ENCODE data around the gene CDH13. TPM values are rescaled to one million over a fixed set of nuclear protein-coding genes. Genes with fewer than 3 reads are reported as not detected.

CDH13 gene
- total and polyA plus RNA-seq, 9 of the 15 experiments (the other 6 are each of a cell fraction or from before 2014, with no cell fraction given): 0.03 TPM; not detected in 8

DNA sequence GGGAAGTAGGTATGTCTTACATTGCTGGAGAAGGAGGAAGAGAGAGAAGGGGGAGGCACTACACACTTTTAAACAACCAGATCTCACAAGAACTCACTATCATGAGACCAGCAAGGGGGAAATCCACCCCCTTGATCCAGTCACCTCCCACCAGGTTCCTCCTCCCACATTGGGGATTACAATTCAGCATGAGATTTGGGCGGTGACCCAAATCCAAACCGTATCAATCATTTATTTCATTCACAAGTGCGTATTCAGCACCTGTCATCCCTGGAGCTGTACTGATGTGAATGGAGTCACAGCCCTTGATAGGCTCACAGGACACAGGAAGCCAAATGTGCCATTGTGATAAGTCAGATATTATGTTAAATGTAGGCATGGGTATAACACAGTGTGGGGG lies 952.7 kb downstream of the CDH13 start:
- Histone ChIP-seq H3K9me3 (replicated peaks; ENCODE audit: control insufficient read depth, insufficient read depth, low read depth, low read length) (no peaks in the 10 kb centered on the region), H3K27me3 (ENCODE audit: control insufficient read depth in 2 of 2, insufficient read depth in 2 of 2, low read length in 2 of 2) (no peaks in the 10 kb centered on the region; a peak in 1 of 5 replicates), H2AFZ (ENCODE audit: low read depth, low read length) (no peak overlapping the region), H3K9ac (ENCODE audit: insufficient read depth in 1 of 2, low read depth in 2 of 2, low read length in 2 of 2) (no peak overlapping the region), H3K27ac (ENCODE audit: extremely low read depth, low read depth, low read length) (no peak overlapping the region), H3K9me1 (ENCODE audit: control insufficient read depth, insufficient read depth, low read length) (no peaks in the 10 kb centered on the region), H3K4me2 (ENCODE audit: insufficient read depth, low read length) (no peak overlapping the region), H4K20me1 (replicated peaks; ENCODE audit: control insufficient read depth, insufficient read depth, low read length) (no peaks in the 10 kb centered on the region), H3K36me3 (ENCODE audit: control insufficient read depth, insufficient read depth, low read length) (no peaks in the 10 kb centered on the region), H3K4me3 (no peak overlapping the region), H3K4me1 (replicated peaks in 1 of 2; ENCODE audit: control insufficient read depth in 2 of 2, insufficient read depth in 2 of 2, low read length in 2 of 2) (no peaks in the 10 kb centered on the region), H3K79me2 (ENCODE audit: control insufficient read depth, insufficient read depth, low read length) (no peaks in the 10 kb centered on the region)
- no TSS peak for BruUV-seq (replicated peaks)
- 4% methylated on average over 3 of the region's 3 CpGs for WGBS (ENCODE audit: insufficient coverage, low coverage, missing lambda C conversion rate)
- TF ChIP-seq BCL6 (CRISPR knock-in tag; IDR thresholded peaks at IDR 0.05): no peak
- TF ChIP-seq U2AF1 (optimal IDR thresholded peaks at IDR 0.05; ENCODE audit: low read depth, low read length): no peak
- no peak for TF ChIP-seq ZBTB1 (CRISPR knock-in tag; IDR thresholded peaks at IDR 0.05; ENCODE audit: borderline replicate concordance, low read depth)
- FAIRE-seq (no peak), DNase-seq (ENCODE audit: extremely low read depth in 1 of 4, low spot score in 3 of 4) (no peak), ATAC-seq (no peak)
- POLR2A ChIA-PET: no interaction called here
- in situ Hi-C loops (cut with MboI) (no loop called here), intact Hi-C loops (cut with micrococcal nuclease) (no loop called here)
- CTCF ChIA-PET (ENCODE audit: low intra/inter-chr PET ratio): no interaction called here

DNA sequence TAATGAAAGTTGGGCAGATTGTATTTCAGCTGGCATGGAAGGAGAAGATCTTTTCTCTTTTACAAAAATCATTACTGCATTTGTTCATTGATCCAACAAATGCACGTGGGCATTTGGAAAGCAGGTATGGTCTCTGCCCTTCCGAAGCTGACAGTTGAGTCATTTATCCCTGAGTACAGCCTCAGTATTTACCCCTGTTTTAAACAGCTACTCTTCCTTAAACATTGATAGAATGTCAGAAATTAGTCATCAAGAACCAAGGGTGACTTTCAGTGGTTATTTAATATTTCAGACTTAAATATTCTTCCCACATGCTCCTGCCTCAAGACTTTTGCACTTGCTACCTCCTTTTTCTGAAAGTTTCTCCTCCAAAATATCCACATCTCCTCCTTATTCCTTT lies 954.3 kb downstream of the CDH13 start:
- Histone ChIP-seq H3K27ac (ENCODE audit: extremely low read depth, low read depth, low read length) (no peak overlapping the region), H3K79me2 (ENCODE audit: control insufficient read depth, insufficient read depth, low read length) (no peaks in the 10 kb centered on the region), H3K9ac (ENCODE audit: insufficient read depth in 1 of 2, low read depth in 2 of 2, low read length in 2 of 2) (no peak overlapping the region), H3K9me3 (replicated peaks; ENCODE audit: control insufficient read depth, insufficient read depth, low read depth, low read length) (no peaks in the 10 kb centered on the region), H3K4me1 (replicated peaks in 1 of 2; ENCODE audit: control insufficient read depth in 2 of 2, insufficient read depth in 2 of 2, low read length in 2 of 2) (no peaks in the 10 kb centered on the region), H4K20me1 (replicated peaks; ENCODE audit: control insufficient read depth, insufficient read depth, low read length) (no peaks in the 10 kb centered on the region), H3K4me2 (ENCODE audit: insufficient read depth, low read length) (no peak overlapping the region), H3K9me1 (ENCODE audit: control insufficient read depth, insufficient read depth, low read length) (no peaks in the 10 kb centered on the region), H3K4me3 (no peak overlapping the region), H2AFZ (ENCODE audit: low read depth, low read length) (no peak overlapping the region), H3K36me3 (ENCODE audit: control insufficient read depth, insufficient read depth, low read length) (no peaks in the 10 kb centered on the region), H3K27me3 (ENCODE audit: control insufficient read depth in 2 of 2, insufficient read depth in 2 of 2, low read length in 2 of 2) (peaks cover 0 to 8% of the 10 kb centered on the region in 2 experiments; a peak in 2 of 5 replicates)
- CTCF ChIA-PET (ENCODE audit: low intra/inter-chr PET ratio): no interaction called here
- intact Hi-C loops (cut with micrococcal nuclease) (no loop called here), in situ Hi-C loops (cut with MboI) (no loop called here)
- no TSS peak for BruUV-seq (replicated peaks)
- DNase-seq (ENCODE audit: extremely low read depth in 1 of 4, low spot score in 3 of 4): no peak
- ATAC-seq: no peak
- 3% methylated on average over 2 of the region's 2 CpGs for WGBS (ENCODE audit: insufficient coverage, low coverage, missing lambda C conversion rate)
- POLR2A ChIA-PET: no interaction called here
- FAIRE-seq: no peak
- TF ChIP-seq, protein P1, sequence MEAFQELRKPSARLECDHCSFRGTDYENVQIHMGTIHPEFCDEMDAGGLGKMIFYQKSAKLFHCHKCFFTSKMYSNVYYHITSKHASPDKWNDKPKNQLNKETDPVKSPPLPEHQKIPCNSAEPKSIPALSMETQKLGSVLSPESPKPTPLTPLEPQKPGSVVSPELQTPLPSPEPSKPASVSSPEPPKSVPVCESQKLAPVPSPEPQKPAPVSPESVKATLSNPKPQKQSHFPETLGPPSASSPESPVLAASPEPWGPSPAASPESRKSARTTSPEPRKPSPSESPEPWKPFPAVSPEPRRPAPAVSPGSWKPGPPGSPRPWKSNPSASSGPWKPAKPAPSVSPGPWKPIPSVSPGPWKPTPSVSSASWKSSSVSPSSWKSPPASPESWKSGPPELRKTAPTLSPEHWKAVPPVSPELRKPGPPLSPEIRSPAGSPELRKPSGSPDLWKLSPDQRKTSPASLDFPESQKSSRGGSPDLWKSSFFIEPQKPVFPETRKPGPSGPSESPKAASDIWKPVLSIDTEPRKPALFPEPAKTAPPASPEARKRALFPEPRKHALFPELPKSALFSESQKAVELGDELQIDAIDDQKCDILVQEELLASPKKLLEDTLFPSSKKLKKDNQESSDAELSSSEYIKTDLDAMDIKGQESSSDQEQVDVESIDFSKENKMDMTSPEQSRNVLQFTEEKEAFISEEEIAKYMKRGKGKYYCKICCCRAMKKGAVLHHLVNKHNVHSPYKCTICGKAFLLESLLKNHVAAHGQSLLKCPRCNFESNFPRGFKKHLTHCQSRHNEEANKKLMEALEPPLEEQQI (IDR thresholded peaks at IDR 0.05): no peak
- no peak for TF ChIP-seq FOXK2 (conservative IDR thresholded peaks at IDR 0.05 in 1 of 2, IDR thresholded peaks at IDR 0.05 in 1 of 2; ENCODE audit: low read depth in 2 of 2)
- no peak for TF ChIP-seq STAT5A (IDR thresholded peaks at IDR 0.05; ENCODE audit: borderline replicate concordance, low read length)
- TF ChIP-seq, protein P2, sequence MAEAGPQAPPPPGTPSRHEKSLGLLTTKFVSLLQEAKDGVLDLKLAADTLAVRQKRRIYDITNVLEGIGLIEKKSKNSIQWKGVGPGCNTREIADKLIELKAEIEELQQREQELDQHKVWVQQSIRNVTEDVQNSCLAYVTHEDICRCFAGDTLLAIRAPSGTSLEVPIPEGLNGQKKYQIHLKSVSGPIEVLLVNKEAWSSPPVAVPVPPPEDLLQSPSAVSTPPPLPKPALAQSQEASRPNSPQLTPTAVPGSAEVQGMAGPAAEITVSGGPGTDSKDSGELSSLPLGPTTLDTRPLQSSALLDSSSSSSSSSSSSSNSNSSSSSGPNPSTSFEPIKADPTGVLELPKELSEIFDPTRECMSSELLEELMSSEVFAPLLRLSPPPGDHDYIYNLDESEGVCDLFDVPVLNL (CRISPR knock-in tag; IDR thresholded peaks at IDR 0.05; ENCODE audit: low read depth): no peak

Measured in K562 (cell line).